ENCODE data around the gene COQ8A.

COQ8A gene

GRCh38 chr1:226940029-226940805, at the start of gene COQ8A:
Gene COQ8A (plus strand): TSS chr1:226940294. CDS start chr1:226961386, 21,092 bp downstream.
- DNase-seq: peak; percentile 100

DNA sequence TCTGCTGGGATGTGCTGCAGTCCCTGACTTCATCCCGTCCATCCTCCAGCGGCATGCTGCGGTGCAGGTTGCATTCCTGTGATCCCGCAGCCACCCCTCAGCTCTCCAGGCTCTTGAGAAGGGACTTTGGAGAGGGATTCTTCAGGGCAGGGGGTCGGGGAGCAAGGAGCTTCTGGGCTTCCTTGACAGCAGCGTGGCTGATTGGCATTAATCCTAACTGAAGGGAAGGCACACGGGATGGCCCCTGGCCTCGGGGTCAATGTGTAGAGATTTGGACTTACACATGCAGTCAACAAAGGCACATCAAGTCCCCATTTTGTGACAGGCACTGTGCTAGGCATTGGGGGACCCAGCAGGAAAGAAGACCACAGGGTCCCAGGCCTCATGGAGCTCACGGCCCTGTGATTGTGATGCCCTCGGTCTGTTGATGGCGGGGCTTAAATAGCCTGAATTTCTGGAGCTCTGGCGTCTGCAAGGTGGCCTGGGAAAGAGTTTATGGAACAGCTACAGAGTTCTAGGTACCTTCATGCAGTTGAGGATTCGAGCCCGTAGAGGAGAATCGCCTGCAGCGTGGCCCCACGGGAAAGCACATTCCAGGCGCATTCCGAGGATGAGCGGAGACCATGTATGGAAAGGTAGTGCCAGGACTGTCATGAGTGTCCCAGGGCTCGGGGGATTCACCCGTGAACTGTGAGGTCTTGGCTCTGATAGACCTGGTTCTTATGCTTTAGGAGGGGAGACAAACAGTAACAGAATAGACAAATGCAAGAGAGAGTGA, 49.6 kb upstream of the COQ8A start:
- no peak for DNase-seq

DNA sequence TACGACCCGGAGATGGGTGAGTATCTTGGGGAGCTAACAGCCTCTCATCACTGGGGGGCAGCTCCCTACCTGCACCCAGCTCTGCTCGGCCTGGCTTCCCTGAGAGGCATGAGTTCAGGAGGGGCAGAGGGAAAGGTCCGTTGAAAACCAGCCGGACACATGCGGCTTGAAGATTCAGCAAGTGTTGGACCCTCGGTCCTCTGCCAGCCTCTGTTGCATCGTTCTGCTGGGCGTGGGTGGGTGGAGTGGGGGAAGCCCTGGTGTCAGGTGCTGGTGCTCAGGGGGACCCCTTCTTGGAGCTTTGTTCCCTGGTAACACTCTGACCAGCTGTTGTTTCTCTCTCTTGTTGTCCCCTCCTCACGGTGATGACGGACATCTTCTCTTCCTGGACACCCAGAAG, 48.7 kb upstream of the COQ8A start:
- no peak for DNase-seq

GRCh38 chr1:226891846-226892523, 48.1 kb upstream of the COQ8A start:
- DNase-seq: no peak

DNA sequence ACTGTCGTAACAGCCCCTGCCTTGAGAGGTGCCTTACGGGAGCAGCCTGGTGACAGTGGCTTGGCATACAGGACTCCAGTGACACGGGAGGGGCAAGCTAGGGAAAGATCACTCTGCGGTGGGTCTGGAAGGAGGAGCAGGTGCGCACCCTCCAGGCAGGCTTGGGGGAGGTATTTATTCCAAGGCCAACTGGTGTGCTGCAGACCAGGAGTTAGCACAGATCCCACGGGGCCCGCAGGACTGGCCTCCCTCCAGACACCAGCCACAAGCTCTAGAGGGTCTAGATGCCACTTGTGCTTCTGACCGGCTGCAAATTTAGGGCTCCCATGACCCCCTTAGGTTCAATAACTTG, 47.6 kb upstream of the COQ8A start:
- no peak for DNase-seq

DNA sequence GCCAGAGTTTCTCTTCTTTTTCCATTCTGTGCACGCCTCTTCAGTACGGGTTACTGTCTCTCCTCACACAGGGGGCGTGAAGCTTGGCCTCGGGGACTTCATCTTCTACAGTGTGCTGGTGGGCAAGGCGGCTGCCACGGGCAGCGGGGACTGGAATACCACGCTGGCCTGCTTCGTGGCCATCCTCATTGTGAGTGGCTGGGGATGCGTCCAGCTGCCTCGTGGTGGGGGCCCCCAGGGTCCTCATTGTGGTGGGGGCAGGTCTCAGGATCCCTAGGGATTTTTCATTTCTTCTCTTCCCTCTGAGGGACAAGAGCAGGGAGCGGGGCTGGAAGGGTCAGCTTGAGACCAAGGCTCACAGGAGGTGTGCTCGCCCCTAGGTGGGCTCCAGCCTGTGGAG, 46.2 kb upstream of the COQ8A start:
- no peak for DNase-seq

- DNase-seq: no peak
Observed at GRCh38 chr1:226894826-226895225, 45.3 kb upstream of the COQ8A start.

- DNase-seq: no peak
Observed at GRCh38 chr1:226895644-226896043, 44.5 kb upstream of the COQ8A start.

DNA sequence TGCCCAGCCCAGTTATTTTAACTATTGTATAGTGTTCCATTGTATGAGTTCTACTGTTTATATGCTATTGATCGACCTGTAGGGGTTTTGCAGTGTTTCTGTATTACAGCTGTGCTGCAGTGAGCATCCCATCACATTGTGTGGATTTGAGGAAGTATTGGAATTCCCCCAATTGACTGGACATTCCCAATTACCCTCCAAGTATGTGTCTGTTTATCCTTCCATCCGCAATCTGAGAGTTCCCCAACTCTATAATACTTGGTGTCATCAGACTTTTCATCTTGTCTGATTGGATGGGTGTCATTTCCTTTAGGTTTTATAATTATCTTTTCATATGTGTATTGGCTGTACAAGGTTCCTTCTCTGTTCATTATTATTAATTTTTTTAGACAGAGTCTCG, 41.8 kb upstream of the COQ8A start:
- no peak for DNase-seq

DNA sequence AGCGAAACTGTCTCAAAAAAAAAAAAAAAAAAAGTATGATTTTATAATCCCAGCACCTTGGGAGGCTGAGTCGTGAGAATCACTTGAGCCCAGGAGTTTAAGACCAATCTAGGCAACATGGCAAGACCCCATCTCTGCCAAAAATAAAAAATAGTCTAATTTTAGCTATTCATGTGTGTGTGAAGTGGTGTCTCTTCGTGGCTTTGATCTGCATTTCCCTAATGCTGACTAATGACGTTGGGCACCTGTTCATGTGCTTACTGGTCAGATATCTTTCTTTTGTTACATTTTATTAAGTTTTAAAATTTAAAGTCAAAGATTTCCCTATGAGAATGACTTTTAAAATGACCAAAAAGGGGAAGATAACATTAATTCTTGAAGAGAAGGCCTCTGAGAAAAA, 38.7 kb upstream of the COQ8A start:
- no peak for DNase-seq

DNA sequence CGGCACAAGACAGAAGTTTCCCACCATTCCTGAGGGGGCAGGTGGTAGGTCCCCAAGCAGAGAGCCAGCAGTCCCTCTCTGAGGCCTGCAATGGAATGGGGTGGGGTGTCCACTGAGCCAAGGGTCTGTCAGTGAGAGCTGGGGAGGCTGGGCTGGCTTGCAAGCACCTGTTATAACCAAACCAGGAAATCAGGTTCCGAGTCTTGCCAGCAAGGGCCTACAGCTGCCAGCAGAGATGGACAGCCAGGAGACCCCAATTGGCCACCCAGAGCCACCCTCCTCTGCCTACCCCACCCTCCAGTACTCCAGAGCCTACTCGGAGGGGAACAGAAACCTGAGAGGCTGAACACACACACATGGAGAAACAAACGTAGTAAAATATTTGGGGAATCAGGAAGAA, 37.5 kb upstream of the COQ8A start:
- no peak for DNase-seq

- DNase-seq: no peak
Observed at GRCh38 chr1:226903819-226904716, 36.0 kb upstream of the COQ8A start.

DNA sequence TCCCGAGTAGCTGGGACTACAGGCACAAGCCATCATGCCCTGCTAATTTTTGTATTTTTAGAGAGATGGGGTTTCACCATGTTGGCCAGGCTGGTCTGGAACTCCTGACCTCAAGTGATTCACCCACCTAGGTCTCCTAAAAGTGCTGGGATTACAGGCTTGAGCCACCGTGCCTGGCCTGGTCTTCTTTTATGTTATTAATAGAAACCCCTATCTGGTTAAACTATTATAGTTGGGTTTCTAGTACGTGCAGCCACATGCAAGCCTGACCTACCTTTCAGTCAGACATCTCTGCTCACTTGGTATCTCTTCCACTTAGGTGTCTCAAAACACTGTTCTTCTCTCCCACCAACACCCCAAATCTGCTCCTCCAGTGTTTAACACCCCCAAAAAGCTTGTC, 35.3 kb upstream of the COQ8A start:
- no peak for DNase-seq

- DNase-seq: no peak
Observed at GRCh38 chr1:226908419-226908818, 31.7 kb upstream of the COQ8A start.

DNA sequence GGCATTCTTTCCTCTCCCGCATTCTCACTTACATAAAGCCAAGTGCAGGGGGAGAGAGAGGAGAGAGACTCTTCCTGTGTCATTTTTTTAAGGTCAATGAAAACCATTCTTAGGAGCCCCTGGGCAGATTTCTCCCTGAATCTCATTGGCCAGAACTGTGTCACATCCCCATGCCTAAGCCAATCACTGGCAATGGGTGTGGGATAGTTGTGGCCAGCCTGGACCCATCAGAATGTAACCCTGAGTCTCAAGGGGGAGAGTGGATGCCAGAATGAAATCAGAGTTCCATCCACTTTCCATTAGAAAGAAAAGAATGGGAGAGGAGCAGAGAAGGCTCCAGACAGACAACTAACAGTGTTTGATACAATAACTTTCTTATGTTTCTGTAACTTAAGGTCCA, 31.2 kb upstream of the COQ8A start:
- no peak for DNase-seq

GRCh38 chr1:226912587-226913176, 27.4 kb upstream of the COQ8A start:
- peak; percentile 38 for DNase-seq

DNA sequence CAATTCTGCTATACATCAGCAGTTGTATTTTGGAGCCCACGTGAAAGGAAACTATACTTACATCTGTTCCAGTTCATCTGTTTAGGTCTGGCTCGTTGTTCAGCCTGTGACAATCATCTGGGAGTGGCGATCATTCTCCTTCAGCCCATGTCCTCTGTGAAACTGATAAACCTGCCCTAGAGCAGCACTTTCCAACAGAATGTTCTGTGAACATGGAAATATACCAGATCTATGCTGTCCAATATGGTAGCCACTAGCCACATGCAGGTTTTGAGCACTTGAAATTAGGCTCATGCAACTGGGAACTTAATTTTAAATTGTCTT, 24.5 kb upstream of the COQ8A start:
- no peak for DNase-seq

GRCh38 chr1:226916497-226916896, 23.6 kb upstream of the COQ8A start:
- no peak for DNase-seq

DNA sequence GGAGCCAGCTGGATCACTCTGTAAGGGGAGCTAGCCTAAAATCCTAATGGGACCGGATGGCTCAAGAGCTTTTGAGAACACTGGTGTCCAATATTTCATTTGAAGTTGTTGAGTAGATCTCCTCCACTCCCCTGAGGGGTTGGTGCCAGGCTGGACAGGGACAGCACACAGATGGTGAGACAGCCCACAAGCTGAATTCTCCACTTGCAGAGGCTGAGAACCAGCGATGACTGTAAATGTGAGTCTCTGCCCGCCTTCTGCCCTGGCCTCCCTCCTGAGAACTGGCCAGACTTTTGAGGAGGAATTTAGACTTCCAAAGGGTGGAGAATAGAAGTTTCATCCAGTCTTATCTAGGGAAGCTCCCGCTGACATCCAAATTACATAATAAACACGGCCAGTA, 20.5 kb upstream of the COQ8A start:
- DNase-seq: no peak

DNA sequence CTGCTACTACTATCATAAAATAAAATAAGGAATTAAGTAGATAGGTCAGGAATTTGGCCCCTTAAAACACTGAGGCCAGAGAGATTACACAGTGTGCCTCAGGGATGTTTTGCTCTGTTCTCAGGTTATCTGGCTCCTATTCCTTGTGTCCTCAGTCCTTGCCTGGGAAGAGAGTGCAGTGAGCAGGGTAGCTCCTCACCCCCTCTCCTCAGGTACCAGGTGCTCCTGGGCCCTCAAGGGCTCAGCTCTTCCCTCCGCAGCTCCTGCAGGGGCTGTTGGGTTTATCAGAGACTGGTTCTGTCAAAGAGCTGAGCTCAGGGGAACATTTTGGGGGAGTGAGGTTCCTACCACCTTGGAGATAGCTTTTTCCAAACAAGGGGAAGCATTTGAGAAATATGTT, 20.1 kb upstream of the COQ8A start:
- no peak for DNase-seq

DNA sequence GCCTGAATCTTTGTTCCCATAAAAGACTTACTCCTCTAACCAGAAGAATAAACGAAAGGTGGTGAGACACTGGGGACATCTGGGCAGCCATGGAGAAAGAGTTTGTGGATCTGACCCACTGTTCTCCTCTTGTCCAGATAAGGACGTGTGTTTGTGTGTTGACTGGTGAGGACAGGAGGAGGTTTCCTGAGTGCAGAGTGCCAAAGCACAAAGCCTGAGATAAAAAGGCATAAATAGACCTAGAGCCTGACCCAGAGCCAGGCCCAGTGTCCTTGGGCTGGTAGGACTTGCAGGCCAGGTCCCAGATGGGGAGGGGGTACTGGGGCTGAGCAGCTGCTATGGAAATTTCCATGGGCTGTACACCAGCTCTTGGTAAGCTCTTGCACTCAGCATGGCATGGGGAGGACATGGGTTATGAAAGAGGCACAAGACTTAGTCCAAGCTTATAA, 19.6 kb upstream of the COQ8A start:
- no peak for DNase-seq

DNA sequence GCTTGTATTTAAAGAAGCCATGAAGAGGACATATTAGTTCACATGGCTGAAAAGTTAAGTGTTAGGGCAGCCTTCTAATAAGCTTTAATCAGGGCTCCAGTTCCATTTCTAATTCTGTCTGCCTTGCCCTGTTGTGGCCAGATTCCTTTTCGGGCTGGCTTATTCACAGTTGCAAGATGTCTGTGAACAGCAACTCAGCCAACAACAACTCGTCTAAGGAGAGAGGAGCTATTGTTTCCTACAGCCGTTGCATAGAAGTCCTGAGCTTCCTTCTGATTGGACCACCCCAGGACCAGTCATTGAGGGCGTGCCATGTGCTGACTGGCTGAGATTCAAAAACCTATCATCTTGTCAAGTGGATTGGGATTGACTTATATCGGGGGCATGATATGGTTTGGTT, 18.6 kb upstream of the COQ8A start:
- no peak for DNase-seq

Measured in CD4-positive, alpha-beta T cell treated with Interleukin-15 for 1 hour (primary cell).